ENCODE results near the gene IGSF22. TPM values are rescaled to one million over a fixed set of nuclear protein-coding genes. Genes with fewer than 3 reads are reported as not detected.

IGSF22 gene
- total RNA-seq, 4 donors from 2014 or later, result 0.13 TPM; not detected in 3

GRCh38 chr11:18720808-18721560 lies 5.0 kb downstream of the IGSF22 start:
- H3K9me3 ChIP-seq, result no peaks in the 10 kb centered on the region
- 3 to 5% methylated on average over 16 to 21 of the region's 41 CpGs for WGBS, 2 donors (ENCODE audit: low coverage in 1 of 2)
- H3K4me1 ChIP-seq, result peaks cover 0 to 22% (median 0%) of the 10 kb centered on the region in 3 donors
- TF ChIP-seq, protein P1, sequence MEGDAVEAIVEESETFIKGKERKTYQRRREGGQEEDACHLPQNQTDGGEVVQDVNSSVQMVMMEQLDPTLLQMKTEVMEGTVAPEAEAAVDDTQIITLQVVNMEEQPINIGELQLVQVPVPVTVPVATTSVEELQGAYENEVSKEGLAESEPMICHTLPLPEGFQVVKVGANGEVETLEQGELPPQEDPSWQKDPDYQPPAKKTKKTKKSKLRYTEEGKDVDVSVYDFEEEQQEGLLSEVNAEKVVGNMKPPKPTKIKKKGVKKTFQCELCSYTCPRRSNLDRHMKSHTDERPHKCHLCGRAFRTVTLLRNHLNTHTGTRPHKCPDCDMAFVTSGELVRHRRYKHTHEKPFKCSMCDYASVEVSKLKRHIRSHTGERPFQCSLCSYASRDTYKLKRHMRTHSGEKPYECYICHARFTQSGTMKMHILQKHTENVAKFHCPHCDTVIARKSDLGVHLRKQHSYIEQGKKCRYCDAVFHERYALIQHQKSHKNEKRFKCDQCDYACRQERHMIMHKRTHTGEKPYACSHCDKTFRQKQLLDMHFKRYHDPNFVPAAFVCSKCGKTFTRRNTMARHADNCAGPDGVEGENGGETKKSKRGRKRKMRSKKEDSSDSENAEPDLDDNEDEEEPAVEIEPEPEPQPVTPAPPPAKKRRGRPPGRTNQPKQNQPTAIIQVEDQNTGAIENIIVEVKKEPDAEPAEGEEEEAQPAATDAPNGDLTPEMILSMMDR (IDR thresholded peaks at IDR 0.05), result no peak
- peak; percentile 26 for TF ChIP-seq POLR2AphosphoS5 (IDR thresholded peaks at IDR 0.05)
- TF ChIP-seq POLR2A (IDR thresholded peaks at IDR 0.05), result no peak
- no peak for TF ChIP-seq EP300 (IDR thresholded peaks at IDR 0.05)
- H3K27me3 ChIP-seq, result no peaks in the 10 kb centered on the region
- no peaks in the 10 kb centered on the region for H3K36me3 ChIP-seq
- peak overlapping the region; percentile 35 to 59 for H3K4me3 ChIP-seq
- peak overlapping the region in 3 of 4 donors; percentile 64 to 81 (median 80) for H3K27ac ChIP-seq
- peak; percentile 94 for ATAC-seq

GRCh38 chr11:18720091-18720807 lies 5.7 kb downstream of the IGSF22 start:
- H3K9me3 ChIP-seq, result no peaks in the 10 kb centered on the region
- no peaks in the 10 kb centered on the region for H3K36me3 ChIP-seq
- WGBS, 2 donors (ENCODE audit: low coverage in 1 of 2), result 54 to 75% methylated on average over 2 to 4 of the region's 5 CpGs
- no peak for ATAC-seq
- H3K4me1 ChIP-seq, result peaks cover 0 to 22% (median 0%) of the 10 kb centered on the region in 3 donors
- H3K27ac ChIP-seq, result peak overlapping the region in 2 of 4 donors; percentile 80 to 81
- H3K27me3 ChIP-seq, result no peaks in the 10 kb centered on the region
- H3K4me3 ChIP-seq, result peak overlapping the region in 1 of 2 donors; percentile 59
- TF ChIP-seq POLR2A (IDR thresholded peaks at IDR 0.05) (no peak), POLR2AphosphoS5 (IDR thresholded peaks at IDR 0.05) (no peak), EP300 (IDR thresholded peaks at IDR 0.05) (no peak)
- TF ChIP-seq, protein P1 (IDR thresholded peaks at IDR 0.05), result no peak

GRCh38 chr11:18715476-18715875 lies 10.5 kb downstream of the IGSF22 start:
- Histone ChIP-seq H3K4me3 (no peak overlapping the region), H3K27ac (no peak overlapping the region), H3K4me1 (peaks cover 0 to 3% (median 0%) of the 10 kb centered on the region in 3 donors), H3K9me3 (no peaks in the 10 kb centered on the region), H3K36me3 (no peaks in the 10 kb centered on the region), H3K27me3 (no peaks in the 10 kb centered on the region)
- TF ChIP-seq, protein P1 (IDR thresholded peaks at IDR 0.05), result no peak
- TF ChIP-seq POLR2A (IDR thresholded peaks at IDR 0.05) (no peak), EP300 (IDR thresholded peaks at IDR 0.05) (no peak), POLR2AphosphoS5 (IDR thresholded peaks at IDR 0.05) (no peak)
- ATAC-seq, result no peak
- WGBS, 2 donors (ENCODE audit: low coverage in 1 of 2), result 92 to 93% methylated on average over 2 to 5 of the region's 7 CpGs

- Histone ChIP-seq H3K27me3 (no peaks in the 10 kb centered on the region), H3K36me3 (no peaks in the 10 kb centered on the region), H3K4me1 (no peaks in the 10 kb centered on the region), H3K4me3 (no peak overlapping the region), H3K9me3 (no peaks in the 10 kb centered on the region), H3K27ac (no peak overlapping the region)
- no peak for TF ChIP-seq POLR2A (IDR thresholded peaks at IDR 0.05)
- TF ChIP-seq EP300 (IDR thresholded peaks at IDR 0.05), result no peak
- TF ChIP-seq POLR2AphosphoS5 (IDR thresholded peaks at IDR 0.05), result no peak
- TF ChIP-seq, protein P1 (IDR thresholded peaks at IDR 0.05), result no peak
- no peak for ATAC-seq
- WGBS, 2 donors (ENCODE audit: low coverage in 1 of 2), result 80% methylated on average over 1 of the region's 10 CpGs; no CpG with 5 or more reads in 1 of the 2 donors
Observed at GRCh38 chr11:18714443-18714780, 11.6 kb downstream of the IGSF22 start.

Data from gastroesophageal sphincter (tissue), 4 donors.